Calu3 (cell line): ENCODE results near the gene ESR1. TPM values are rescaled to one million over a fixed set of nuclear protein-coding genes. Genes with fewer than 3 reads are reported as not detected.

ENCODE experiments used
- BruUV-seq: library from RNA; stranded (reverse); fragments of 400-500 nt; replicated peaks from 2 replicates; lab custom pipeline; 2021; lab: Mats Ljungman, UMichigan
- CTCF ChIA-PET: fragments of 300-600 bp; sonication (Branson Sonifier 250); formaldehyde crosslinking; loops from one replicate; lab custom pipeline; 2022; ENCODE audit warnings: antibody characterized with exemption; lab: Charles Lee
- DNase-seq: peaks from one replicate; pipeline ENCODE4 v3.0.0; 2022
- H3K27ac Mint-ChIP-seq: one replicate; pipeline ENCODE4 v1.8.0; 2022; ENCODE audit warnings: mixed read lengths; ENCODE audit not compliant: unreplicated experiment
- H3K27me3 Mint-ChIP-seq: one replicate; pipeline ENCODE4 v1.8.0; 2022; ENCODE audit warnings: mixed read lengths; ENCODE audit not compliant: unreplicated experiment
- H3K36me3 Mint-ChIP-seq: one replicate; pipeline ENCODE4 v1.8.0; 2022; ENCODE audit warnings: mild to moderate bottlenecking, moderate library complexity, mixed read lengths; ENCODE audit not compliant: insufficient read depth, unreplicated experiment
- H3K4me1 Mint-ChIP-seq: one replicate; pipeline ENCODE4 v1.8.0; 2022; ENCODE audit warnings: mild to moderate bottlenecking, low read depth, mixed read lengths; ENCODE audit not compliant: unreplicated experiment
- H3K4me3 Mint-ChIP-seq: one replicate; pipeline ENCODE4 v1.8.0; 2022; ENCODE audit warnings: mild to moderate bottlenecking, low read depth, moderate library complexity, mixed read lengths; ENCODE audit not compliant: unreplicated experiment
- H3K9me3 Mint-ChIP-seq: one replicate; pipeline ENCODE4 v1.8.0; 2022; ENCODE audit warnings: low read depth, mixed read lengths; ENCODE audit not compliant: unreplicated experiment
- intact Hi-C: fragments of 100-400 bp; cut with micrococcal nuclease; formaldehyde crosslinking; loops from one replicate; pipeline ENCODE4 v1.10.0; 2022; ENCODE audit not compliant: unreplicated experiment
- total RNA-seq: library from RNA; stranded (reverse); gene quantifications from 2 replicates; pipeline ENCODE4 v1.2.3, GENCODE V29; 2022
- TF ChIP-seq, protein P1 (sequence below): fragments of 200-600 bp; IDR thresholded peaks from one replicate; pipeline ENCODE4 v1.8.0; 2022; ENCODE audit warnings: antibody characterized with exemption; ENCODE audit not compliant: unreplicated experiment

ESR1 gene
- total RNA-seq, 1 experiment from 2014 or later = 0.50 TPM

DNA sequence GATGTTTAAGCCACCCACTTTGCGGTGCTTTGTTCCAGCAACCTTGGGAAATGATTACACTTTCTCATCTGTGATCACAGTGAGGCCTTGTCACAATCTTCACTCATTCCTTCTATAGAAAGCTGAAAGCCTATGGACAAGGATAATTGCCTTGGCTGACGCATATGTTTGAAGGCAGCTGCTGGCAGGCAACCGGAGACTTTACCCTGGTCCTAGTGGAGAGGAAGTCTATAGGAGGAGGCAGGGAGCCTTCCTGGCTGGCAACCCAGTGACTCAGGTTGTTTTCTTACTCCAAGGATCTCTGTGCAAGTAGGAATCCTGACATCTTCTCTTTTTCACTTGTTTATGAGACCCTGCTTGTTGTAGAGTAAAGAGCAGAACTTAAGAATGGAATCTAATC lies 34.1 kb upstream of the ESR1 start:
- intact Hi-C loops = no loop called here
- no peak overlapping the region for H3K27ac Mint-ChIP-seq
- TF ChIP-seq, protein P1, sequence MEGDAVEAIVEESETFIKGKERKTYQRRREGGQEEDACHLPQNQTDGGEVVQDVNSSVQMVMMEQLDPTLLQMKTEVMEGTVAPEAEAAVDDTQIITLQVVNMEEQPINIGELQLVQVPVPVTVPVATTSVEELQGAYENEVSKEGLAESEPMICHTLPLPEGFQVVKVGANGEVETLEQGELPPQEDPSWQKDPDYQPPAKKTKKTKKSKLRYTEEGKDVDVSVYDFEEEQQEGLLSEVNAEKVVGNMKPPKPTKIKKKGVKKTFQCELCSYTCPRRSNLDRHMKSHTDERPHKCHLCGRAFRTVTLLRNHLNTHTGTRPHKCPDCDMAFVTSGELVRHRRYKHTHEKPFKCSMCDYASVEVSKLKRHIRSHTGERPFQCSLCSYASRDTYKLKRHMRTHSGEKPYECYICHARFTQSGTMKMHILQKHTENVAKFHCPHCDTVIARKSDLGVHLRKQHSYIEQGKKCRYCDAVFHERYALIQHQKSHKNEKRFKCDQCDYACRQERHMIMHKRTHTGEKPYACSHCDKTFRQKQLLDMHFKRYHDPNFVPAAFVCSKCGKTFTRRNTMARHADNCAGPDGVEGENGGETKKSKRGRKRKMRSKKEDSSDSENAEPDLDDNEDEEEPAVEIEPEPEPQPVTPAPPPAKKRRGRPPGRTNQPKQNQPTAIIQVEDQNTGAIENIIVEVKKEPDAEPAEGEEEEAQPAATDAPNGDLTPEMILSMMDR = no peak
- no peaks in the 10 kb centered on the region for H3K36me3 Mint-ChIP-seq
- DNase-seq = no peak
- H3K9me3 Mint-ChIP-seq = no peaks in the 10 kb centered on the region
- no TSS peak for BruUV-seq
- H3K27me3 Mint-ChIP-seq = no peaks in the 10 kb centered on the region
- no peak overlapping the region for H3K4me3 Mint-ChIP-seq
- CTCF ChIA-PET = no interaction called here
- peaks cover 6% of the 10 kb centered on the region for H3K4me1 Mint-ChIP-seq

DNA sequence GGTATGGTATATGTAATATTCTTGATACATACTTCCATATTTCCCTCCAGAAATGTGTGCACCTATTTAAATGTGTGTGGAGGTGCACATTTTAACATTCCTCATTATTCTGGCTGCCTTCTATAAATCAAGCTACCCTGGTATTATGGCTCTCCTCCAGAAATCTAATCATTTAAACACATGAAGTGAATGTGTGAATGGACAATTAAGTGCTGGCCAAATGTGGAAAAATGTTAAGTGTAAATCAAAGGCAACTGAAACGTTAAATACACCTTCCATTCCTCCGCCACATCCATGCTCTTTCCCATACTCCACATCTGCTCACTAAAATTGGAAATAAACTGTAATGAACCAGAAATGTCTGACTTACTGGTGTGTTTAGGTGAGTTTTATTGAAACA lies 24.9 kb upstream of the ESR1 start:
- no peaks in the 10 kb centered on the region for H3K4me1 Mint-ChIP-seq
- H3K36me3 Mint-ChIP-seq = no peaks in the 10 kb centered on the region
- DNase-seq = no peak
- intact Hi-C loops = no loop called here
- no peak overlapping the region for H3K4me3 Mint-ChIP-seq
- H3K9me3 Mint-ChIP-seq = no peaks in the 10 kb centered on the region
- CTCF ChIA-PET = no interaction called here
- BruUV-seq = no TSS peak
- no peaks in the 10 kb centered on the region for H3K27me3 Mint-ChIP-seq
- TF ChIP-seq, protein P1 = no peak
- no peak overlapping the region for H3K27ac Mint-ChIP-seq

DNA sequence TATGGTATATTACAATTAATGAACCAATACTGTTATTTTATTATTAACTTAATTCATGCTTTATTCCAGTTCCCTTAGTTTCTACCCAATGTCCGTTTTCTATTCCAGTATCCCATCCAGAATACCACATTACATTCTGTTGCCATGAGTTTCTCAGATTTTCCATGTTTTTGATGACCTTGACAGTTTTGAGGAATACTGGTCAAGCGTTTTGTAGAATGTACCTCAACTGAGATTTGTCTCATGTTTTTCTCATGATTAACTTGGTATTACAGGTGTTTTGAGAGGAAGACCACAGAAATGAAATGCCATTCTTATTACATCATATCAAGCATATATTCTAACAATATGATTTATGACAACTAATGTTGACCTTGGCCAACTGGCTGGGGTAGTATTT lies 23.8 kb upstream of the ESR1 start:
- DNase-seq = no peak
- TF ChIP-seq, protein P1 = no peak
- no peak overlapping the region for H3K4me3 Mint-ChIP-seq
- H3K27me3 Mint-ChIP-seq = no peaks in the 10 kb centered on the region
- no peak overlapping the region for H3K27ac Mint-ChIP-seq
- intact Hi-C loops = no loop called here
- no peaks in the 10 kb centered on the region for H3K36me3 Mint-ChIP-seq
- CTCF ChIA-PET = no interaction called here
- H3K4me1 Mint-ChIP-seq = no peaks in the 10 kb centered on the region
- BruUV-seq = no TSS peak
- H3K9me3 Mint-ChIP-seq = no peaks in the 10 kb centered on the region

DNA sequence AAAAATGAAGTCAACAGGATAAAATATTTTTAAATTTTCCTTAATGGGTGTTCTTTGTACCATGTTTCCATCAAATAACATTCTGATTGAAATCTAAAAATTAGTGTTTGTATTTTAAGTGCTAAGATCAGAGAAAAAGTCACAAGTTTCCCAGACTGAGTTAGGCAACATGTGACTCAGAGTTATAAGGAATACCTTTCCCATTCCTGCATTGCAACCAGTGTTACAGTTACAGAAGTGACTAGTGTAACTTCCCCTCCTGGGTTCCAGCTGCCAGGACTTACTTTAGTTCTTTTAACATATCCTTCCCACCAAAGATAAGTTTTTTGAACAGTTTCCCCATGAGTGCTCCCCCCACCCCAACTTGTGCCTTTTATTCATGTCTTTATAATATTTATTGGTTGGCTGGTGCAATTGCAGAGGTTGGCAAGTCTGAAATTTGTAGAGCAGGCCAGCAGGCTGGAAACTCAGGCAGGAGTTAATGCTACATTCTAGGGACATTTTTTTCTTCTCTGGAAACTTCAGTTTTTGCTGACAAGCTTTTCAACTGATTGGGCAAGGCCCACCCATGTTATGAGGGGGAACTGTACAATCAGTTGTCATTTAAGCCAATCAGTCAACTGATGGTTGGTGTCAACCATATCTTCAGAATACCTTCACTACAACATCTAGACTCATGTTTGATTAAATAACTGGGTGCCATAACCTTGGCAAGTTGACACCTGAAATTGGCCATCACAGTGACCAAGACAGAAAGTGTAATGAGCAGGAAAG lies 22.9 kb upstream of the ESR1 start:
- H3K9me3 Mint-ChIP-seq = no peaks in the 10 kb centered on the region
- H3K27ac Mint-ChIP-seq = no peak overlapping the region
- intact Hi-C loops = no loop called here
- no peak overlapping the region for H3K4me3 Mint-ChIP-seq
- no peaks in the 10 kb centered on the region for H3K4me1 Mint-ChIP-seq
- H3K27me3 Mint-ChIP-seq = no peaks in the 10 kb centered on the region
- CTCF ChIA-PET = no interaction called here
- no TSS peak for BruUV-seq
- DNase-seq = no peak
- TF ChIP-seq, protein P1 = no peak
- no peaks in the 10 kb centered on the region for H3K36me3 Mint-ChIP-seq
